Progenitor cell of endocrine pancreas (in vitro differentiated cells): ENCODE data around the gene ABCE1. TPM values are rescaled to one million over a fixed set of nuclear protein-coding genes. Genes with fewer than 3 reads are reported as not detected.

ENCODE experiments used
- DNase-seq: peaks from one replicate; pipeline ENCODE4 v3.0.0; 2021; ENCODE audit warnings: low spot score; ENCODE audit not compliant: unreplicated experiment
- H3K27ac Mint-ChIP-seq: 2 replicates; pipeline ENCODE4 v1.8.0; 2021; ENCODE audit warnings: mild to moderate bottlenecking, moderate library complexity, mixed read lengths
- H3K27me3 Mint-ChIP-seq: 2 replicates; pipeline ENCODE4 v1.8.0; 2021; ENCODE audit warnings: mixed read lengths
- H3K36me3 Mint-ChIP-seq: 2 replicates; pipeline ENCODE4 v1.8.0; 2022; ENCODE audit warnings: mixed read lengths; ENCODE audit not compliant: insufficient read depth
- H3K4me1 Mint-ChIP-seq: 2 replicates; pipeline ENCODE4 v1.8.0; 2021; ENCODE audit warnings: low read depth, mixed read lengths
- H3K4me3 Mint-ChIP-seq: 2 replicates; pipeline ENCODE4 v1.8.0; 2021; ENCODE audit warnings: low read depth, mild to moderate bottlenecking, moderate library complexity, mixed read lengths
- H3K9me3 Mint-ChIP-seq: 2 replicates; pipeline ENCODE4 v1.8.0; 2021; ENCODE audit warnings: low read depth, mixed read lengths
- total RNA-seq: library from RNA; stranded (reverse); gene quantifications from 2 replicates; pipeline ENCODE4 v1.2.1, GENCODE V29; 2021
- TF ChIP-seq, protein P1 (sequence below): fragments of 200-600 bp; sonication (generic); IDR thresholded peaks from one replicate; pipeline ENCODE4 v1.5.0; 2021; ENCODE audit warnings: antibody characterized with exemption, mild to moderate bottlenecking; ENCODE audit not compliant: unreplicated experiment

ABCE1 gene
- total RNA-seq, 1 donor from 2014 or later: 53.6 TPM

DNA sequence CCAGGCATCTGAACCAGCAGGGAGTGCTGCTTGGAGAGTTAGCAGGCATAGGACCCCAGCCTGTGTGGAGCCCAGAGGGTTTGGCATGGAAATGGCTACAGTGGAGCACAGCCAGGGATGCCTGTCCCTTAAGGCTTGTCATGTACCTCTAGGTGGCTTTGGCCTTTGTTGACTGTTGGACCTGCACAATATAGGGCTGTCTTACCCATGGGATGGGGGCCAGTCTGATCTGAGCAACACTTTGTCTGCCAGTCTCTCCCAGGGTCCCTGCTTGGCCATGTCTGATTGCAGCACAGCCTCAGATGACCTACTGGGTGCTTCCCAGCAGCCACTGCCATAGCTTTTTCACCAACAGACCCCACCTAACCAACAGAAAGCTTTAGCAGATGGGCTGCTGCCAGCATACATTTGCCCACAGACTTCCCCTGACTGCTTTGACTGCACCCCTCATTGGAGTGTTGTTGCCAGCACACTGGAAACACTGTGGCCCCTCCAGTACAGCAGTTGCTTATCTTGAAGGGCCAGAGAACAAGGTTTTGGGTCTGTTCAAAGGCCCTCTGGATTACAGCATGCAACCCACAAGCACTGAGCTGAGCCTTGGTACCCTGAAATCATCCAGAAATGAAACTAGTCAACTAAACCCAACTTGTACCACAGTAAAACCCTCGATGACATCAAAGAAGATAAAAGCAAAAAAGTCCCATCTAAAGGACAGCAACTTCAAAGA lies 22.2 kb upstream of the ABCE1 start:
- no peak for DNase-seq
- Mint-ChIP-seq H3K4me3 (no peak overlapping the region), H3K9me3 (peaks cover 23% of the 10 kb centered on the region), H3K27ac (no peak overlapping the region), H3K4me1 (no peaks in the 10 kb centered on the region), H3K27me3 (no peaks in the 10 kb centered on the region), H3K36me3 (peaks cover 37% of the 10 kb centered on the region)
- TF ChIP-seq, protein P1, sequence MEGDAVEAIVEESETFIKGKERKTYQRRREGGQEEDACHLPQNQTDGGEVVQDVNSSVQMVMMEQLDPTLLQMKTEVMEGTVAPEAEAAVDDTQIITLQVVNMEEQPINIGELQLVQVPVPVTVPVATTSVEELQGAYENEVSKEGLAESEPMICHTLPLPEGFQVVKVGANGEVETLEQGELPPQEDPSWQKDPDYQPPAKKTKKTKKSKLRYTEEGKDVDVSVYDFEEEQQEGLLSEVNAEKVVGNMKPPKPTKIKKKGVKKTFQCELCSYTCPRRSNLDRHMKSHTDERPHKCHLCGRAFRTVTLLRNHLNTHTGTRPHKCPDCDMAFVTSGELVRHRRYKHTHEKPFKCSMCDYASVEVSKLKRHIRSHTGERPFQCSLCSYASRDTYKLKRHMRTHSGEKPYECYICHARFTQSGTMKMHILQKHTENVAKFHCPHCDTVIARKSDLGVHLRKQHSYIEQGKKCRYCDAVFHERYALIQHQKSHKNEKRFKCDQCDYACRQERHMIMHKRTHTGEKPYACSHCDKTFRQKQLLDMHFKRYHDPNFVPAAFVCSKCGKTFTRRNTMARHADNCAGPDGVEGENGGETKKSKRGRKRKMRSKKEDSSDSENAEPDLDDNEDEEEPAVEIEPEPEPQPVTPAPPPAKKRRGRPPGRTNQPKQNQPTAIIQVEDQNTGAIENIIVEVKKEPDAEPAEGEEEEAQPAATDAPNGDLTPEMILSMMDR: no peak

GRCh38 chr4:145076469-145076855 lies 21.6 kb upstream of the ABCE1 start:
- no peak for DNase-seq
- Mint-ChIP-seq H3K27me3 (no peaks in the 10 kb centered on the region), H3K4me3 (no peak overlapping the region), H3K4me1 (no peaks in the 10 kb centered on the region), H3K36me3 (peaks cover 37% of the 10 kb centered on the region), H3K27ac (no peak overlapping the region), H3K9me3 (peaks cover 23% of the 10 kb centered on the region)
- TF ChIP-seq, protein P1: no peak

GRCh38 chr4:145081756-145082155 lies 16.4 kb upstream of the ABCE1 start:
- Mint-ChIP-seq H3K36me3 (peaks cover 34% of the 10 kb centered on the region), H3K27me3 (no peaks in the 10 kb centered on the region)
- DNase-seq: no peak

GRCh38 chr4:145083891-145084605 lies 14.1 kb upstream of the ABCE1 start:
- H3K27ac Mint-ChIP-seq: no peak overlapping the region
- no peaks in the 10 kb centered on the region for H3K4me1 Mint-ChIP-seq
- H3K9me3 Mint-ChIP-seq: peaks cover under 1% of the 10 kb centered on the region
- TF ChIP-seq, protein P1: no peak
- no peak overlapping the region for H3K4me3 Mint-ChIP-seq
- peaks cover 22% of the 10 kb centered on the region for H3K36me3 Mint-ChIP-seq
- DNase-seq: no peak
- no peaks in the 10 kb centered on the region for H3K27me3 Mint-ChIP-seq

More at GRCh38 chr4:145081756-145082155, 16.4 kb upstream of the ABCE1 start:
- Mint-ChIP-seq H3K4me3 (no peak overlapping the region), H3K9me3 (peaks cover 19% of the 10 kb centered on the region), H3K27ac (no peak overlapping the region), H3K4me1 (no peaks in the 10 kb centered on the region)
- TF ChIP-seq, protein P1: no peak

DNA sequence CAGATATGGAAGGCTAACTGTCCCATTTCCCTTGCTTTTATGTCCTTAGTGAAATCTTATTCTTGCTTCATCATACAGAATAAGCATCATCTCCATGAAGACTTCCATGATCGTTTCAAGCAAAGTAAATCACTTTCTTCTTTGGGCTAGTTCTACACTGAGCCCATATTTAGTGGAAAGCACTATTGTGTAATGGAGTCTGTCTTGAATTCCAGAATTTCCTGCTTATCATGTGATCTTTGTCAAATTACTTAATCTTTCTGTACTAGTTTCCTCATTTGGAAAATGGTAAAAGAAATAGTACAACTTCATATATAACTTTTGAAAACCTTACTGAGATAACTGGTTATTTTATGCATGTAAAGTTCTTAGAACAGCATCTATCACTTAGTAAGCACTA lies 7.7 kb upstream of the ABCE1 start:
- Mint-ChIP-seq H3K27ac (no peak overlapping the region), H3K27me3 (no peaks in the 10 kb centered on the region), H3K9me3 (peaks cover 8% of the 10 kb centered on the region), H3K4me1 (no peaks in the 10 kb centered on the region), H3K36me3 (peaks cover 37% of the 10 kb centered on the region), H3K4me3 (no peak overlapping the region)
- no peak for DNase-seq
- TF ChIP-seq, protein P1: no peak
